Measurements from ENCODE around the gene DDX55. TPM values are rescaled to one million over a fixed set of nuclear protein-coding genes. Genes with fewer than 3 reads are reported as not detected.

DDX55 gene
- polyA plus RNA-seq, 1 of the 3 experiments (the other 2 are of a cell fraction) = 25.8 TPM

DNA sequence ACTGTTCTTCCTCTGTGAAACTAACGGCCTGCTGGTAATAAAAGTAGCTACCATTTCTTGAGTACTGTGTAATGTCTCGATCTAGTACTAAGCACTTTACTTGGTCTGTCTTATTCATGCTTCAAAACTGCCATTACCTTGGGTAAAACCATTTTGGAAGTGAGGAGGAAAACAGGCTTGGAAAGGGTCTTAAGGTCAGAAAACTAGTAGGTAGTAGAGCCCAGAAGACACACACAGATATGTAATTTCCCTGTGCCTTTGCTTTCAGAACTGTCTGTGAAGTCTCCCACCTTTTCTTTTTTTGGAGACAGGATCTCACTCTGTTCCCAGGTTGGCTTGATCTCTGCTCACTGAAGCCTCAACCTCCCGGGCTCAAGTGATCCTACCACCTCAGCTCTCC is 3.4 kb upstream of the DDX55 start:
- no peaks in the 10 kb centered on the region for H3K9me3 ChIP-seq
- no peaks in the 10 kb centered on the region for H3K27me3 ChIP-seq (ENCODE audit: insufficient read depth)
- TF ChIP-seq SMC3 (IDR thresholded peaks at IDR 0.05; ENCODE audit: low read depth, low read length) = no peak
- no peak for TF ChIP-seq RAD21 (IDR thresholded peaks at IDR 0.05; ENCODE audit: low read length)
- TF ChIP-seq MXI1 (IDR thresholded peaks at IDR 0.05; ENCODE audit: low read depth, low read length) = no peak
- no peak for TF ChIP-seq EP300 (IDR thresholded peaks at IDR 0.05; ENCODE audit: borderline replicate concordance in 1 of 2, low read depth in 1 of 2, low read length in 1 of 2)
- TF ChIP-seq, protein P1, sequence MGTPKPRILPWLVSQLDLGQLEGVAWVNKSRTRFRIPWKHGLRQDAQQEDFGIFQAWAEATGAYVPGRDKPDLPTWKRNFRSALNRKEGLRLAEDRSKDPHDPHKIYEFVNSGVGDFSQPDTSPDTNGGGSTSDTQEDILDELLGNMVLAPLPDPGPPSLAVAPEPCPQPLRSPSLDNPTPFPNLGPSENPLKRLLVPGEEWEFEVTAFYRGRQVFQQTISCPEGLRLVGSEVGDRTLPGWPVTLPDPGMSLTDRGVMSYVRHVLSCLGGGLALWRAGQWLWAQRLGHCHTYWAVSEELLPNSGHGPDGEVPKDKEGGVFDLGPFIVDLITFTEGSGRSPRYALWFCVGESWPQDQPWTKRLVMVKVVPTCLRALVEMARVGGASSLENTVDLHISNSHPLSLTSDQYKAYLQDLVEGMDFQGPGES (IDR thresholded peaks at IDR 0.05; ENCODE audit: low read depth, low read length) = no peak
- TF ChIP-seq TCF12 (IDR thresholded peaks at IDR 0.05) = no peak
- TF ChIP-seq RXRA (IDR thresholded peaks at IDR 0.05; ENCODE audit: borderline replicate concordance, low read depth) = no peak
- TF ChIP-seq, protein P2, sequence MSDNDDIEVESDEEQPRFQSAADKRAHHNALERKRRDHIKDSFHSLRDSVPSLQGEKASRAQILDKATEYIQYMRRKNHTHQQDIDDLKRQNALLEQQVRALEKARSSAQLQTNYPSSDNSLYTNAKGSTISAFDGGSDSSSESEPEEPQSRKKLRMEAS (IDR thresholded peaks at IDR 0.05; ENCODE audit: low read depth) = no peak
- TF ChIP-seq JUND (IDR thresholded peaks at IDR 0.05) = no peak
- TF ChIP-seq RCOR1 (IDR thresholded peaks at IDR 0.05; ENCODE audit: low read length) = no peak
- TF ChIP-seq TAF1 (IDR thresholded peaks at IDR 0.05; ENCODE audit: borderline replicate concordance, low read depth, low read length) = no peak
- TF ChIP-seq EZH2phosphoT487 (IDR thresholded peaks at IDR 0.05; ENCODE audit: borderline replicate concordance, low read depth) = no peak
- TF ChIP-seq, protein P3, sequence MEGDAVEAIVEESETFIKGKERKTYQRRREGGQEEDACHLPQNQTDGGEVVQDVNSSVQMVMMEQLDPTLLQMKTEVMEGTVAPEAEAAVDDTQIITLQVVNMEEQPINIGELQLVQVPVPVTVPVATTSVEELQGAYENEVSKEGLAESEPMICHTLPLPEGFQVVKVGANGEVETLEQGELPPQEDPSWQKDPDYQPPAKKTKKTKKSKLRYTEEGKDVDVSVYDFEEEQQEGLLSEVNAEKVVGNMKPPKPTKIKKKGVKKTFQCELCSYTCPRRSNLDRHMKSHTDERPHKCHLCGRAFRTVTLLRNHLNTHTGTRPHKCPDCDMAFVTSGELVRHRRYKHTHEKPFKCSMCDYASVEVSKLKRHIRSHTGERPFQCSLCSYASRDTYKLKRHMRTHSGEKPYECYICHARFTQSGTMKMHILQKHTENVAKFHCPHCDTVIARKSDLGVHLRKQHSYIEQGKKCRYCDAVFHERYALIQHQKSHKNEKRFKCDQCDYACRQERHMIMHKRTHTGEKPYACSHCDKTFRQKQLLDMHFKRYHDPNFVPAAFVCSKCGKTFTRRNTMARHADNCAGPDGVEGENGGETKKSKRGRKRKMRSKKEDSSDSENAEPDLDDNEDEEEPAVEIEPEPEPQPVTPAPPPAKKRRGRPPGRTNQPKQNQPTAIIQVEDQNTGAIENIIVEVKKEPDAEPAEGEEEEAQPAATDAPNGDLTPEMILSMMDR (IDR thresholded peaks at IDR 0.05) = no peak
- H3F3A ChIP-seq (replicated peaks; ENCODE audit: insufficient read depth) = peaks cover 39% of the 10 kb centered on the region
- no peaks in the 10 kb centered on the region for H3K9me2 ChIP-seq
- H3K9ac ChIP-seq = no peak overlapping the region
- H3K27ac ChIP-seq (ENCODE audit: low read depth in 2 of 2, low read length in 1 of 2) = no peak overlapping the region; a peak in 1 of 4 replicates
- peaks cover 4 to 5% of the 10 kb centered on the region in 2 experiments; a peak in 1 of 4 replicates for H3K4me1 ChIP-seq (ENCODE audit: control insufficient read depth in 1 of 2, insufficient read depth in 2 of 2, low read depth in 1 of 2, low read length in 1 of 2)
- CTCF ChIA-PET = interaction anchor here (0.5 to 1.0 kb wide), 3 partner anchors 21 to 232 kb away, joined by 3 to 4 read pairs (median 4); no protein-coding TSS in a partner anchor
- no peak overlapping the region for H3K4me3 ChIP-seq (ENCODE audit: low read depth in 2 of 2, low read length in 1 of 2)
- H2AFZ ChIP-seq (ENCODE audit: low read depth) = no peak overlapping the region
- H3K79me2 ChIP-seq (ENCODE audit: insufficient read depth) = peaks cover 85% of the 10 kb centered on the region
- POLR2A ChIA-PET = no interaction called here
- H4K20me1 ChIP-seq (ENCODE audit: insufficient read depth) = peaks cover 3% of the 10 kb centered on the region
- no peak for DNase-seq
- 86% methylated on average over 3 of the region's 3 CpGs for WGBS (ENCODE audit: low lambda C conversion rate)
- H3K4me2 ChIP-seq = no peak overlapping the region
- peaks cover 37 to 46% of the 10 kb centered on the region in 2 experiments for H3K36me3 ChIP-seq (replicated peaks in 1 of 2; ENCODE audit: control insufficient read depth in 1 of 2, insufficient read depth in 2 of 2, low read length in 1 of 2)

DNA sequence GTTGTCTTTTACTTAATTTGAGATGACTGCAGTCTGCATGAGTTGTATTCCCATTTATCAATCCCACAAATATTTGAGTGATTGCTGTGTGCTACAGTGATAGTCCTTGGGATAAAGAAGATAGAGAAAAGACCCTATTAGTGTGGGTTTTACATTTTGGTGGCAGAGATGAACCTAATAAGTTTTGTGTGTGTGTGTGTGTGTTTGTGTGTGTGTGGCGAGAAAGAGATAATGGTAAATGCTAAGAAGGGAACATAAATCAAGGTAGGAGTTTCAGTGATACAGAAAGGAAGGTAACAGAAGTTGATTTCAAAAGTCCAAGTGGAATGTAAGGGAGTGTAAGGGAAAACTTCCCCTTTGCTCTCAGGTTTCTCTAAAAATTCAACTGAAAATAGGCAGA is 2.6 kb upstream of the DDX55 start:
- H3K4me2 ChIP-seq = no peak overlapping the region
- H3K27ac ChIP-seq (ENCODE audit: low read depth in 2 of 2, low read length in 1 of 2) = no peak overlapping the region
- H3K9ac ChIP-seq = no peak overlapping the region
- no peaks in the 10 kb centered on the region for H3K9me3 ChIP-seq
- POLR2A ChIA-PET = no interaction called here
- H3F3A ChIP-seq (replicated peaks; ENCODE audit: insufficient read depth) = peaks cover 39% of the 10 kb centered on the region
- CTCF ChIA-PET = interaction anchor here (1.0 kb wide), 1 partner anchor 21 kb away, joined by 4 read pairs; no protein-coding TSS in a partner anchor
- H3K9me2 ChIP-seq = no peaks in the 10 kb centered on the region
- peaks cover 85% of the 10 kb centered on the region for H3K79me2 ChIP-seq (ENCODE audit: insufficient read depth)
- H2AFZ ChIP-seq (ENCODE audit: low read depth) = no peak overlapping the region
- no peaks in the 10 kb centered on the region; the same call in 1 of the 2 replicates for H4K20me1 ChIP-seq (ENCODE audit: insufficient read depth)
- no peak for DNase-seq
- TF ChIP-seq ELF1 (IDR thresholded peaks at IDR 0.05) (no peak), POLR2AphosphoS5 (IDR thresholded peaks at IDR 0.05; ENCODE audit: low read depth, low read length) (no peak), GATA2 (CRISPR knock-in tag; IDR thresholded peaks at IDR 0.05) (no peak), RCOR1 (IDR thresholded peaks at IDR 0.05; ENCODE audit: low read length) (no peak)
- TF ChIP-seq, protein P4, sequence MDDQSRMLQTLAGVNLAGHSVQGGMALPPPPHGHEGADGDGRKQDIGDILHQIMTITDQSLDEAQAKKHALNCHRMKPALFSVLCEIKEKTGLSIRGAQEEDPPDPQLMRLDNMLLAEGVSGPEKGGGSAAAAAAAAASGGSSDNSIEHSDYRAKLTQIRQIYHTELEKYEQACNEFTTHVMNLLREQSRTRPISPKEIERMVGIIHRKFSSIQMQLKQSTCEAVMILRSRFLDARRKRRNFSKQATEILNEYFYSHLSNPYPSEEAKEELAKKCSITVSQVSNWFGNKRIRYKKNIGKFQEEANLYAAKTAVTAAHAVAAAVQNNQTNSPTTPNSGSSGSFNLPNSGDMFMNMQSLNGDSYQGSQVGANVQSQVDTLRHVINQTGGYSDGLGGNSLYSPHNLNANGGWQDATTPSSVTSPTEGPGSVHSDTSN (IDR thresholded peaks at IDR 0.05) = no peak
- TF ChIP-seq, protein P2 (IDR thresholded peaks at IDR 0.05; ENCODE audit: low read depth) = no peak
- H3K27me3 ChIP-seq (ENCODE audit: insufficient read depth) = no peaks in the 10 kb centered on the region
- 91% methylated on average over 1 of the region's 1 CpG for WGBS (ENCODE audit: low lambda C conversion rate)
- no peak overlapping the region for H3K4me3 ChIP-seq (ENCODE audit: low read depth in 2 of 2, low read length in 1 of 2)
- H3K4me1 ChIP-seq (ENCODE audit: control insufficient read depth in 1 of 2, insufficient read depth in 2 of 2, low read depth in 1 of 2, low read length in 1 of 2) = peaks cover 4 to 7% of the 10 kb centered on the region in 2 experiments; a peak in 1 of 4 replicates
- H3K36me3 ChIP-seq (replicated peaks in 1 of 2; ENCODE audit: control insufficient read depth in 1 of 2, insufficient read depth in 2 of 2, low read length in 1 of 2) = peaks cover 39 to 44% of the 10 kb centered on the region in 2 experiments

Measured in SK-N-SH (cell line).